ENCODE data around the gene TMOD1. TPM values are rescaled to one million over a fixed set of nuclear protein-coding genes. Genes with fewer than 3 reads are reported as not detected.

The TMOD1 gene
- total and polyA plus RNA-seq, 9 donors, result 37.1 to 77.2 (median 64.0) TPM

DNA sequence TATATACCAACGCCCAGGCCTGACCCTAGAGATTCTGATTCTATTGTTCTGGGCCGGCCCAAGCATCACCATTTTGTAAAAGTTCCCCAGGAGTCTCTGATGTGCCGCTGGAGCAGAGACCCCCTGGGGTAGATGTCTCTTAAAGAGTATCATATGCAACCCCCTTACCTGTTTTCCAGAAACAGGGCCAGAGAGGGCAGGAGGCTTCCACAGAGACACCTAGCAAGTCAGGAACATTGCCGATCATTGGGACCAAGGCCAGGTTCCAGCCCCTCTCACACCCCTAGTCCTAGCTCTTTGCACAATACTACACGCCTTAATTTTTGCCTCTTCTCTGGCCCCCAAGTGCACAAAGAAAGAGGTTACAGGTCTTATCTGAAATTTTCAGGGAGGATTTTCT is 63.8 kb downstream of the TMOD1 start:
- Histone ChIP-seq H3K4me1 (ENCODE audit: insufficient read depth) (peaks cover 9% of the 10 kb centered on the region), H3K36me3 (no peaks in the 10 kb centered on the region), H3K27me3 (no peaks in the 10 kb centered on the region), H3K9me3 (no peaks in the 10 kb centered on the region), H3K27ac (no peak overlapping the region), H3K4me3 (no peak overlapping the region)
- DNase-seq, result peak in 1 of 5 donors; percentile 5
- intact Hi-C loops (cut with DNase I), result no loop called here
- 91 to 92% (median 92%) methylated on average over 5 of the region's 5 CpGs for WGBS, 3 donors
- TF ChIP-seq POLR2A (IDR thresholded peaks at IDR 0.05) (no peak), EP300 (IDR thresholded peaks at IDR 0.05) (no peak)
- TF ChIP-seq, protein P1, sequence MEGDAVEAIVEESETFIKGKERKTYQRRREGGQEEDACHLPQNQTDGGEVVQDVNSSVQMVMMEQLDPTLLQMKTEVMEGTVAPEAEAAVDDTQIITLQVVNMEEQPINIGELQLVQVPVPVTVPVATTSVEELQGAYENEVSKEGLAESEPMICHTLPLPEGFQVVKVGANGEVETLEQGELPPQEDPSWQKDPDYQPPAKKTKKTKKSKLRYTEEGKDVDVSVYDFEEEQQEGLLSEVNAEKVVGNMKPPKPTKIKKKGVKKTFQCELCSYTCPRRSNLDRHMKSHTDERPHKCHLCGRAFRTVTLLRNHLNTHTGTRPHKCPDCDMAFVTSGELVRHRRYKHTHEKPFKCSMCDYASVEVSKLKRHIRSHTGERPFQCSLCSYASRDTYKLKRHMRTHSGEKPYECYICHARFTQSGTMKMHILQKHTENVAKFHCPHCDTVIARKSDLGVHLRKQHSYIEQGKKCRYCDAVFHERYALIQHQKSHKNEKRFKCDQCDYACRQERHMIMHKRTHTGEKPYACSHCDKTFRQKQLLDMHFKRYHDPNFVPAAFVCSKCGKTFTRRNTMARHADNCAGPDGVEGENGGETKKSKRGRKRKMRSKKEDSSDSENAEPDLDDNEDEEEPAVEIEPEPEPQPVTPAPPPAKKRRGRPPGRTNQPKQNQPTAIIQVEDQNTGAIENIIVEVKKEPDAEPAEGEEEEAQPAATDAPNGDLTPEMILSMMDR (IDR thresholded peaks at IDR 0.05), result no peak

DNA sequence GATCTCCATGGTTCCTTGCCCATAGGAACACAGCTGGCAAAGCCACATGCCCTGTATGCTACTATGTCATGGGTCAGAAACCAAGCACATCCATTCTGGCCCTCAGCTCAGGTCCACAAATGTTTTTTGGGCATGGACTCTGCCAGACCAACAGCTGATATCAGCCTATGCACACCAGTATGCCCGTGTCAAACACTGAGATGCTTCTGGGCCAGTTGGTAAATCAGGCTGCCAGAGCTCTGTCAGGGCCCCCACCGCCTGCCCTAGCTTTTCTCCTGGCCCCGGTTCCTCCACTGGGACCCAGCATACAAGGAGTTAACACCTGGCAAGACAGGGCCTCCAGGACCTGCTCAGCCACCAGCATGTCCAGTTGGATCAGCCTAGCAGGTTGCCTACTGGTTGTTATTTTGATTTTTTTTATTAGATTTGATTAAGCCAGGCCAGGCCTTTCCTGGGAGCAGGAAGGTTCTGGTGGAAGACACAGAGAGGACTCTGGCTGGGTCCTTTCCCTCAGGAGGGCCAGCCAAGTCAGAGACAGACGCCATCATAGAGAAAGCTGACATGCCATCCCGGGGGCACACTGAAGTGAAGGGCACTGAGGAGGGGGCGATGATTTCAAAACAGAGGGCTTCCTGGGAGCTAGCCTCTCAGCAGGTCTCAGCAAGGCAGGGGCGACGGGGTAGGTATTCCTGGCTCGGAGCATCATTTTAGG is 65.9 kb downstream of the TMOD1 start:
- Histone ChIP-seq H3K4me1 (ENCODE audit: insufficient read depth) (peaks cover 9% of the 10 kb centered on the region), H3K27me3 (no peaks in the 10 kb centered on the region), H3K4me3 (no peak overlapping the region), H3K9me3 (no peaks in the 10 kb centered on the region), H3K36me3 (no peaks in the 10 kb centered on the region), H3K27ac (no peak overlapping the region)
- TF ChIP-seq, protein P1 (IDR thresholded peaks at IDR 0.05), result no peak
- TF ChIP-seq EP300 (IDR thresholded peaks at IDR 0.05) (no peak), POLR2A (IDR thresholded peaks at IDR 0.05) (no peak)
- intact Hi-C loops (cut with DNase I), result no loop called here
- DNase-seq, result no peak
- WGBS, 3 donors, result 69 to 86% (median 81%) methylated on average over 9 of the region's 9 CpGs

DNA sequence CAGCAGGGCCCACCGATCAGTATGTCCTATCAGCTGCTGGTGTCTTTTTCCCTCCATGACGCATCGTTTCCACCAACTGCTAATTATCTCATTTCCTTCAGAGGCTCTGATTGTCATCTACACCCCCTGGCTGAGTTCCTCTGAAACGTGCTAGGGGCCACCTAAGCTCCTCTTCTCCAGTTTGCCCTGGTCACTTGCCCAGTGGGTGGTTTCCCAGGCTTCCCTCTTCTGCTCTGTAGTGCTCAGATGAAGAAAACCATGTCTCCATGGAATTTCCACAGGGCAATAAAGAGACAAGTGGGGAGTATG is 66.4 kb downstream of the TMOD1 start:
- no peaks in the 10 kb centered on the region for H3K36me3 ChIP-seq
- no peaks in the 10 kb centered on the region for H3K9me3 ChIP-seq
- no peak overlapping the region for H3K4me3 ChIP-seq
- WGBS, 3 donors, result 69 to 74% (median 72%) methylated on average over 4 of the region's 4 CpGs
- intact Hi-C loops (cut with DNase I), result no loop called here
- peaks cover 8% of the 10 kb centered on the region for H3K4me1 ChIP-seq (ENCODE audit: insufficient read depth)
- no peak for TF ChIP-seq POLR2A (IDR thresholded peaks at IDR 0.05)
- no peak for TF ChIP-seq EP300 (IDR thresholded peaks at IDR 0.05)
- TF ChIP-seq, protein P1 (IDR thresholded peaks at IDR 0.05), result no peak
- no peak overlapping the region for H3K27ac ChIP-seq
- DNase-seq, result no peak
- H3K27me3 ChIP-seq, result no peaks in the 10 kb centered on the region

DNA sequence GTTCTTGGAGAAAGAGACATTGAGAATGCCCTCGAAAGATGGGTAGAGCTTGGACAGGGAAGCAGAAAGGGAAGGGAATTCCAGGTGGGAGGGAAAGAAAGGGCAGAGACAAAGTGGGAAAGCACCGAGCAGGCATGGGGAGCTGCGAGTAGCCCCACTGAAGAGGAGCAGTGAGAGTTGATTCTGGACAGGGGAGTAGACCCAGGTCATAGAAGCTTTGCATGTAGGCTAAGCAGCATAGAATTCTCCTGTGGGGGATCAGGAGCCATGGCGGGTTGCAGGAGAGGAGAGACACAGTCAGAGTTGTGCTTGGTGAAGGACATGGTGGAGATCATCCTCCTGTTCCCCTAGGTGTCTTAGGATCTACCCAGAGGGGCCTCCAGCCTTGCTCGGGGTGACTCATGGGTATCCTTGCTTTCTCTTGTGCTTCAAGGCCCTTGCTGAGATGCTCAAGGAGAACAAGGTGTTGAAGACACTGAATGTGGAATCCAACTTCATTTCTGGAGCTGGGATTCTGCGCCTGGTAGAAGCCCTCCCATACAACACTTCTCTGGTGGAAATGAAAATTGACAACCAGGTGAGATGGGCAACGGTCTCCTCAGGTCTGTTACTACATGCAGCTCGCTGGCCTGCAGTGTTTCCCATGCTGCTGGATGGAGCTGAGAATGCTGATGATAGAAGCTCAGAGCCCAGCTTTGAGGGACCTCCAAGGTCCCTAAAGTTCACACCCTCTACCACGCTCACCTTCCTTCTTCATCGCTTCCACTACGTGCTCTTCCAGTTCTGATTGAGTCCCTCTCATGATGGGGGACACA is 67.2 kb downstream of the TMOD1 start:
- no peaks in the 10 kb centered on the region for H3K36me3 ChIP-seq
- peaks cover 6% of the 10 kb centered on the region for H3K4me1 ChIP-seq (ENCODE audit: insufficient read depth)
- DNase-seq, result no peak
- no peak overlapping the region for H3K27ac ChIP-seq
- TF ChIP-seq POLR2A (IDR thresholded peaks at IDR 0.05) (no peak), EP300 (IDR thresholded peaks at IDR 0.05) (no peak)
- TF ChIP-seq, protein P1 (IDR thresholded peaks at IDR 0.05), result no peak
- WGBS, 3 donors, result 94 to 96% (median 95%) methylated on average over 11 of the region's 11 CpGs
- no peaks in the 10 kb centered on the region for H3K27me3 ChIP-seq
- H3K4me3 ChIP-seq, result no peak overlapping the region
- intact Hi-C loops (cut with DNase I), result no loop called here
- no peaks in the 10 kb centered on the region for H3K9me3 ChIP-seq
